ENCODE results near the gene SMYD1.
A peak's percentile ranks its signal among the peaks of the same experiment; 100 is the strongest.

DNA sequence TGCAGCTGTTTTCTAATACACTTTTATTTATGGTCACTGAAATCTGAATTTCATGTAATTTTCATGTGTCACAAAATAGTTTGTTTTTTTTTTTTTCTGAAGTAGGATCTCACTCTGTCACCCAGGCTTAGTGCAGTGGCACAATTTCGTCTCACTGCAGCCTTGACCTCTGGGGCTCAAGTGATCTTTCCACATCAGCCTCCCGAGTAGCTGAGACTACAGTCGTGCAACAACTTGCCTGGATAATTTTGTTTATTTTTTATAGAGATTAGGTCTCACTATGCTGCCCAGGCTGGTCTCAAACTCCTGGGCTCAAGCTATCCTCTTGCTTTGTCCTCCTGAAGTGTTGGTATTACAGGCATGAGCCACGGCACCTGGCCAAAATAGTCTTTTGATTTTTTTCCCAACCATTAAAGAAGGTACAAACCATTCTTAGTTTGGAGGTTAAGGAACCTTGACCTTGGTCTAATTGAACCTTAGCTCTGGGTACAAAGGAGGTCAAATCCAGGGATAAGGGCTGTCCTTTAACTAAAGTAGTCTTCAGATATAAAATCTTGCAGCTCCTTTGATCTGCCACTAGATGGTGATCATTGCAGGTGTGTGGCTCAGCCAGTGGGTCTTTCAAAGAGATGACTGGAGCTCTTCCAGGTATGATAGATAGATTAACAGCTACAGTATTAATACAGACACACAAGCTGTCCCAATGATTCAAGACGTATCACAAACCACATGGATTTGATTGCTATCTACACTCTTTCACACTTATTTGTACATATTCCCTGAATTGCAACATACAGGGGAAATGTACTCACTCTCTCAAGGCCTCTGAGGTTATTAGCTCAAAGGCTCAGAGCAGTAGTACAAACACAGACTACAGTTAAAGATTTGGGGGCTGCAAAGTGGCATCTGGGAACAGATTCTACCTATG is 7.4 kb upstream of the SMYD1 start:
- TF ChIP-seq, protein P1, sequence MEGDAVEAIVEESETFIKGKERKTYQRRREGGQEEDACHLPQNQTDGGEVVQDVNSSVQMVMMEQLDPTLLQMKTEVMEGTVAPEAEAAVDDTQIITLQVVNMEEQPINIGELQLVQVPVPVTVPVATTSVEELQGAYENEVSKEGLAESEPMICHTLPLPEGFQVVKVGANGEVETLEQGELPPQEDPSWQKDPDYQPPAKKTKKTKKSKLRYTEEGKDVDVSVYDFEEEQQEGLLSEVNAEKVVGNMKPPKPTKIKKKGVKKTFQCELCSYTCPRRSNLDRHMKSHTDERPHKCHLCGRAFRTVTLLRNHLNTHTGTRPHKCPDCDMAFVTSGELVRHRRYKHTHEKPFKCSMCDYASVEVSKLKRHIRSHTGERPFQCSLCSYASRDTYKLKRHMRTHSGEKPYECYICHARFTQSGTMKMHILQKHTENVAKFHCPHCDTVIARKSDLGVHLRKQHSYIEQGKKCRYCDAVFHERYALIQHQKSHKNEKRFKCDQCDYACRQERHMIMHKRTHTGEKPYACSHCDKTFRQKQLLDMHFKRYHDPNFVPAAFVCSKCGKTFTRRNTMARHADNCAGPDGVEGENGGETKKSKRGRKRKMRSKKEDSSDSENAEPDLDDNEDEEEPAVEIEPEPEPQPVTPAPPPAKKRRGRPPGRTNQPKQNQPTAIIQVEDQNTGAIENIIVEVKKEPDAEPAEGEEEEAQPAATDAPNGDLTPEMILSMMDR (IDR thresholded peaks at IDR 0.05) = peak in 1 of 3 donors; percentile 25
- no peak for TF ChIP-seq POLR2A (IDR thresholded peaks at IDR 0.05)

Data from lower leg skin (tissue), 3 donors.